H1 (cell line): ENCODE measurements around the gene GPR17.

Experiments used
- ATF2 ChIP-seq: IDR thresholded peaks from 2 replicates; pipeline ENCODE4 v1.6.1; 2012; ENCODE audit warnings: low read length, inconsistent platforms
- CBX8 ChIP-seq: fragments of 300-800, 300-1000 bp; sonication (generic); IDR thresholded peaks from 2 replicates; pipeline ENCODE4 v1.7.1; 2016; ENCODE audit warnings: low read depth, low read length, borderline replicate concordance
- CHD2 ChIP-seq: IDR thresholded peaks from 2 replicates; pipeline ENCODE4 v1.6.1; 2012; ENCODE audit warnings: low read length, improper control_type of control experiment
- CTCF ChIP-seq, 3 experiments: IDR thresholded peaks; 1 replicate in 2 of 3; 2 replicates in 1 of 3; pipeline versions ENCODE4 v1.5.1 to v1.6.1; 2011; ENCODE audit warnings: low read length in 3 of 3, mild to moderate bottlenecking in 3 of 3, inconsistent platforms in 2 of 3, low read depth in 1 of 3, moderate library complexity in 1 of 3; ENCODE audit not compliant: insufficient read depth in 1 of 3; ENCODE audit errors: control extremely low read depth in 1 of 3
- EGR1 ChIP-seq: IDR thresholded peaks from 2 replicates; pipeline ENCODE4 v1.6.1; 2011; ENCODE audit warnings: low read depth, low read length, borderline replicate concordance
- GABPA ChIP-seq: IDR thresholded peaks from 2 replicates; pipeline ENCODE4 v1.6.1; 2011; ENCODE audit warnings: mild to moderate bottlenecking, low read length, moderate library complexity, borderline replicate concordance; ENCODE audit not compliant: insufficient read depth
- JUN ChIP-seq: IDR thresholded peaks from 2 replicates; pipeline ENCODE4 v1.6.1; 2011; ENCODE audit warnings: low read depth, mild to moderate bottlenecking, improper control_type of control experiment, low read length
- POLR2AphosphoS5 ChIP-seq: IDR thresholded peaks from 2 replicates; pipeline ENCODE4 v1.6.1; 2011; ENCODE audit warnings: low read depth, low read length
- RBBP5 ChIP-seq: IDR thresholded peaks from 2 replicates; pipeline ENCODE4 v1.7.1; 2012; ENCODE audit warnings: low read depth, mild to moderate bottlenecking, inconsistent platforms, low read length, moderate library complexity, borderline replicate concordance
- RXRA ChIP-seq: IDR thresholded peaks from 2 replicates; pipeline ENCODE4 v1.6.1; 2011; ENCODE audit warnings: low read depth, mild to moderate bottlenecking, low read length, moderate library complexity; ENCODE audit not compliant: insufficient read depth
- TAF1 ChIP-seq: IDR thresholded peaks from 2 replicates; pipeline ENCODE4 v1.6.1; 2011; ENCODE audit warnings: mild to moderate bottlenecking, low read depth, low read length

DNA sequence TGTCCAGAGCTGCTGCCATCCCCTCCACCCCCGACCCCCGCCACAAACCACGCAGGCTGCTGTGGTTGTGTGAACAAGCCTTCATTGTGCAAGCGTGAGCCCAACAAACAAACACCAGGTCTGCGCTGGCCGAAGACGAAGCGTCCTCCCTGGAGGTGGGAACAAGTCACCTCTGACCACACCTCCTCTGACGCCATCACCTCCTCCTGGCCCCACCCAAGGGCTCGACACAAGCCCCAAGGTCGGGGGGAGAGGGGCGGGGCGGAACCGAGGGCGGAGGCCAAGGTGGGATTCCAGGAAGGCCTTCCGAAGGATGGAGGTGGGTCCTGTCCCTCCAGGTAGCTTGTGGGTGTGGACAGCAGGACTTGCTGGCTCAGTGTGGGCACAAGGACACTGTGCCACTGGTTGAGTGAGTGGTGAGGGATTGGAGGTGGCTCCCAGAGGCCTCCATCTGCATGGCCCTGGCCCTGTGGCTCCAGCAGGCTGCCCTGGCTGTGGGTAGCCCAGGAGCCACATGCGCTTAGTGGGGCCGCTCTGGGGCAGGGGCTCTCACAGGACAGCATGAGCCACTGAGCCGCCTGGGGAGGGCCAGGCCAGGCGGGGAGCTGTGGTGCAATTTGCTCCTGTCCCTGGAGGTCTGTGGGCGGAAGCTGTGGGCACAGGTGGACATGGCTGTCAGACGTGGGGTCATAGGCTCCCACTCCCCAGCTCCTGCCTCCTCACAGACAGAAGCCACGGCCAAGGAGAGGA, 7.4 kb upstream of the GPR17 start:
- TF ChIP-seq CTCF (IDR thresholded peaks at IDR 0.05; ENCODE audit: control extremely low read depth in 1 of 3, insufficient read depth in 1 of 3, low read depth in 1 of 3, low read length in 3 of 3) (no peak), EGR1 (no peak), CHD2 (no peak), POLR2AphosphoS5 (no peak), TAF1 (no peak), JUN (no peak), ATF2 (no peak), GABPA (no peak), RBBP5 (no peak), CBX8 (no peak), RXRA (no peak)
